Measurements from ENCODE around the gene CCL13.

GRCh38 chr17:34406226-34406625, 49.9 kb downstream of the CCL13 start:
- TF ChIP-seq, protein P1, sequence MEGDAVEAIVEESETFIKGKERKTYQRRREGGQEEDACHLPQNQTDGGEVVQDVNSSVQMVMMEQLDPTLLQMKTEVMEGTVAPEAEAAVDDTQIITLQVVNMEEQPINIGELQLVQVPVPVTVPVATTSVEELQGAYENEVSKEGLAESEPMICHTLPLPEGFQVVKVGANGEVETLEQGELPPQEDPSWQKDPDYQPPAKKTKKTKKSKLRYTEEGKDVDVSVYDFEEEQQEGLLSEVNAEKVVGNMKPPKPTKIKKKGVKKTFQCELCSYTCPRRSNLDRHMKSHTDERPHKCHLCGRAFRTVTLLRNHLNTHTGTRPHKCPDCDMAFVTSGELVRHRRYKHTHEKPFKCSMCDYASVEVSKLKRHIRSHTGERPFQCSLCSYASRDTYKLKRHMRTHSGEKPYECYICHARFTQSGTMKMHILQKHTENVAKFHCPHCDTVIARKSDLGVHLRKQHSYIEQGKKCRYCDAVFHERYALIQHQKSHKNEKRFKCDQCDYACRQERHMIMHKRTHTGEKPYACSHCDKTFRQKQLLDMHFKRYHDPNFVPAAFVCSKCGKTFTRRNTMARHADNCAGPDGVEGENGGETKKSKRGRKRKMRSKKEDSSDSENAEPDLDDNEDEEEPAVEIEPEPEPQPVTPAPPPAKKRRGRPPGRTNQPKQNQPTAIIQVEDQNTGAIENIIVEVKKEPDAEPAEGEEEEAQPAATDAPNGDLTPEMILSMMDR (tag by site-specific recombination; IDR thresholded peaks at IDR 0.05), result no peak
- TF ChIP-seq, protein P2, sequence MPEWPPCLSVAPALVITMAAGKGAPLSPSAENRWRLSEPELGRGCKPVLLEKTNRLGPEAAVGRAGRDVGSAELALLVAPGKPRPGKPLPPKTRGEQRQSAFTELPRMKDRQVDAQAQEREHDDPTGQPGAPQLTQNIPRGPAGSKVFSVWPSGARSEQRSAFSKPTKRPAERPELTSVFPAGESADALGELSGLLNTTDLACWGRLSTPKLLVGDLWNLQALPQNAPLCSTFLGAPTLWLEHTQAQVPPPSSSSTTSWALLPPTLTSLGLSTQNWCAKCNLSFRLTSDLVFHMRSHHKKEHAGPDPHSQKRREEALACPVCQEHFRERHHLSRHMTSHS (tag by site-specific recombination; IDR thresholded peaks at IDR 0.05), result no peak
- TF ChIP-seq ZBTB8A (tag by site-specific recombination; IDR thresholded peaks at IDR 0.05), result no peak
- TF ChIP-seq ZNF239 (tag by site-specific recombination; IDR thresholded peaks at IDR 0.05), result no peak
- TF ChIP-seq ZNF76 (tag by site-specific recombination; IDR thresholded peaks at IDR 0.05; ENCODE audit: borderline replicate concordance, low read depth), result no peak
- no peak for TF ChIP-seq OSR2 (tag by site-specific recombination; IDR thresholded peaks at IDR 0.05)
- no peak for TF ChIP-seq ZNF558 (tag by site-specific recombination; IDR thresholded peaks at IDR 0.05)
- TF ChIP-seq, protein P3, sequence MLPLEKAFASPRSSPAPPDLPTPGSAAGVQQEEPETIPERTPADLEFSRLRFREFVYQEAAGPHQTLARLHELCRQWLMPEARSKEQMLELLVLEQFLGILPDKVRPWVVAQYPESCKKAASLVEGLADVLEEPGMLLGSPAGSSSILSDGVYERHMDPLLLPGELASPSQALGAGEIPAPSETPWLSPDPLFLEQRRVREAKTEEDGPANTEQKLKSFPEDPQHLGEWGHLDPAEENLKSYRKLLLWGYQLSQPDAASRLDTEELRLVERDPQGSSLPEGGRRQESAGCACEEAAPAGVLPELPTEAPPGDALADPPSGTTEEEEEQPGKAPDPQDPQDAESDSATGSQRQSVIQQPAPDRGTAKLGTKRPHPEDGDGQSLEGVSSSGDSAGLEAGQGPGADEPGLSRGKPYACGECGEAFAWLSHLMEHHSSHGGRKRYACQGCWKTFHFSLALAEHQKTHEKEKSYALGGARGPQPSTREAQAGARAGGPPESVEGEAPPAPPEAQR (tag by site-specific recombination; IDR thresholded peaks at IDR 0.05), result no peak
- TF ChIP-seq, protein P4, sequence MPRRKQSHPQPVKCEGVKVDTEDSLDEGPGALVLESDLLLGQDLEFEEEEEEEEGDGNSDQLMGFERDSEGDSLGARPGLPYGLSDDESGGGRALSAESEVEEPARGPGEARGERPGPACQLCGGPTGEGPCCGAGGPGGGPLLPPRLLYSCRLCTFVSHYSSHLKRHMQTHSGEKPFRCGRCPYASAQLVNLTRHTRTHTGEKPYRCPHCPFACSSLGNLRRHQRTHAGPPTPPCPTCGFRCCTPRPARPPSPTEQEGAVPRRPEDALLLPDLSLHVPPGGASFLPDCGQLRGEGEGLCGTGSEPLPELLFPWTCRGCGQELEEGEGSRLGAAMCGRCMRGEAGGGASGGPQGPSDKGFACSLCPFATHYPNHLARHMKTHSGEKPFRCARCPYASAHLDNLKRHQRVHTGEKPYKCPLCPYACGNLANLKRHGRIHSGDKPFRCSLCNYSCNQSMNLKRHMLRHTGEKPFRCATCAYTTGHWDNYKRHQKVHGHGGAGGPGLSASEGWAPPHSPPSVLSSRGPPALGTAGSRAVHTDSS (tag by site-specific recombination; IDR thresholded peaks at IDR 0.05), result no peak
- TF ChIP-seq ZBTB1 (tag by site-specific recombination; IDR thresholded peaks at IDR 0.05), result no peak

Measured in HEK293 (cell line).